Dendritic cell treated with granulocyte-macrophage colony-stimulating factor and Interleukin-4, amounts not matched to agents 40 ng/mL and 50 ng/mL, for 4 days (primary cell): ENCODE results near the gene PIK3R3.
A peak's percentile ranks its signal among the peaks of the same experiment; 100 is the strongest.

Experiments
- H3K27ac Mint-ChIP-seq: one replicate; pipeline ENCODE4 v1.8.0; 2022; ENCODE audit warnings: mild to moderate bottlenecking, mixed read lengths
- H3K27me3 Mint-ChIP-seq: one replicate; pipeline ENCODE4 v1.8.0; 2022; ENCODE audit warnings: mild to moderate bottlenecking, mixed read lengths
- H3K36me3 Mint-ChIP-seq: one replicate; pipeline ENCODE4 v1.8.0; 2022; ENCODE audit warnings: low read depth, mixed read lengths
- H3K4me1 Mint-ChIP-seq: one replicate; pipeline ENCODE4 v1.8.0; 2022; ENCODE audit warnings: low read depth, mixed read lengths
- H3K4me3 Mint-ChIP-seq: one replicate; pipeline ENCODE4 v1.8.0; 2022; ENCODE audit warnings: mild to moderate bottlenecking, moderate library complexity, mixed read lengths
- H3K9me3 Mint-ChIP-seq: one replicate; pipeline ENCODE4 v1.8.0; 2022; ENCODE audit warnings: mixed read lengths
- intact Hi-C: fragments of 100-400 bp; cut with micrococcal nuclease; formaldehyde crosslinking; loops from one replicate; pipeline ENCODE4 v1.15.0; 2022

PIK3R3 gene

DNA sequence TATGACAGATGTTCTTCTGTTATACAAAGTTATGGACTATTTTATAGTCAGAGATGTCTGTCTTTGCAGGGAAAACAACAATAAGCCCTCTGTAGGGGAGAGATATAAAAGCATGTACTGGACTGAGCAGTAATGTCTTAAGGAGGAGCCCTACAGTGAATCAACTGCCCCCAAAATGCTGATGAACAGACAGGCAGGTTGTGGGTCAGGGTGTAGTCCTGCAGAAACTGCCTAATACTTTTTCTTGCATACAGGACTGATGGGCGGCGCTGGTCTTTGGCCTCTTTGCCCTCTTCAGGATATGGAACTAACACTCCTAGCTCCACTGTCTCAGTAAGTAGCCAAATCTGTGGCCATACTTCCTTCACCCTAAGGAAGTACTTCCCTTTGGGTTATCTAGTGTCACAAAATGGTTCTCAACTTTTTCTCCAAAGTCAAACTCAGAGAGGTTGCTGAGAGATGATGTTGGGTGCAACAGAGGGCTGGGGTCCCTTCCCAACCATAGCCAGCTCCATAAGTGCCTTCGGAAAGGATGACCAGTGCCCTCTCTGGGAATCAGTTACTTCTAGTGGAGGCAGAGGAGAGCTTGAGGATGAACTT, 129.8 kb downstream of the PIK3R3 start:
- no peaks in the 10 kb centered on the region for H3K9me3 Mint-ChIP-seq
- H3K27me3 Mint-ChIP-seq, result no peaks in the 10 kb centered on the region
- H3K27ac Mint-ChIP-seq, result no peak overlapping the region
- no peak overlapping the region for H3K4me3 Mint-ChIP-seq
- H3K36me3 Mint-ChIP-seq, result peaks cover 39% of the 10 kb centered on the region
- intact Hi-C loops, result no loop called here
- peaks cover 35% of the 10 kb centered on the region for H3K4me1 Mint-ChIP-seq

DNA sequence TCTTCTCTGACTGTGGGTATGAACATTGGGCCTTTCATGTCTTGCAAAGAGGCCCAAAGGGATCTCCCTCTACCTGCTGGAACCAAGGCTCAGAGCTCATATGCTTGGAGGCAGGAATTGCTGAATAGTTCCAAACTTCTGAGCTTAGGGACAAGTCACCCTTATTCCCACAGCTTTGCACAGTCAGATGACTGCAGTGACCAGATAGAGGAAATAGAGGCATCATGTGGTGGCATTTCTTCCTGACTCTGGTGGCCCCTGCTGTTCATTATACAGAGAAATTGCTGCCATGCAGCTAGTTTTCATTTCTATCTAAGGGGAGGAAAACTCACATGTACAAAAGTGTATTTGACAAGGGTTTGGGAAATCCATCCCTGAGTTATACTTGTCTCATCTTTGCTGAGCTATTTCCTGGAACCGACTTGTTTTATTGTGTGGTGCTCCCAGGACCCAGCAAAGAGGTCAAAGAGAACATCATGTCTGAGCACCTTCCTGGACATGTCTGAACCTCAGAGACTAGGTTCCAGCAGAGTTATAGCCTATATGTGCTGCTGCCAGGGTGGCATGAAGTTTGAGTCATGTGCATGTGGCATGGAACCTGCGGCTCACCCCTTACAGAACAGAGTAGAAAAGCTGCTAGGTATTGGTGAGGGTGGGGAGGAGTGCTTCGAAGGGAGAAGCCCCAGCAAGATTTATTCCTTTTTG, 131.2 kb downstream of the PIK3R3 start:
- intact Hi-C loops, result no loop called here
- H3K4me1 Mint-ChIP-seq, result peaks cover 35% of the 10 kb centered on the region
- peak overlapping the region; percentile 10 for H3K27ac Mint-ChIP-seq
- H3K4me3 Mint-ChIP-seq, result no peak overlapping the region
- no peaks in the 10 kb centered on the region for H3K27me3 Mint-ChIP-seq
- peaks cover 26% of the 10 kb centered on the region for H3K36me3 Mint-ChIP-seq
- no peaks in the 10 kb centered on the region for H3K9me3 Mint-ChIP-seq

DNA sequence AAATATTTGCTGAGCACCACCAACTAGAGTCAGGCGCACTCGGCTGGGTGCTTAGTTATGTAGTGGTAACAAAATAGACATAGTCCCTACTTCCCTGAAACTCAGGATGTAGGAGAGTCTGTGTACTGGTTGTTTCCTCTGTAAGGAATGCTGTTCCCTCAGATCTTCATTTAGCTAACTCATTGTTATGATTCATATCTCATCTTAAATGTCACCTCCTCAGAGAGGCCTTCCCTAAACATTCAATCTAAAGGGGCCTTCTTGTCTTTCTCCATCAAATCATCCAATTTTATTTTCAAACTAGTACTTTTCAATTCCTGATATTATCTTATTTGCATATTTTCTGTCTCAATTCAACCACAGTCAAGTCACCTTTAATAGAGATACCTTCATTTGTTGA, 132.9 kb downstream of the PIK3R3 start:
- intact Hi-C loops, result no loop called here

DNA sequence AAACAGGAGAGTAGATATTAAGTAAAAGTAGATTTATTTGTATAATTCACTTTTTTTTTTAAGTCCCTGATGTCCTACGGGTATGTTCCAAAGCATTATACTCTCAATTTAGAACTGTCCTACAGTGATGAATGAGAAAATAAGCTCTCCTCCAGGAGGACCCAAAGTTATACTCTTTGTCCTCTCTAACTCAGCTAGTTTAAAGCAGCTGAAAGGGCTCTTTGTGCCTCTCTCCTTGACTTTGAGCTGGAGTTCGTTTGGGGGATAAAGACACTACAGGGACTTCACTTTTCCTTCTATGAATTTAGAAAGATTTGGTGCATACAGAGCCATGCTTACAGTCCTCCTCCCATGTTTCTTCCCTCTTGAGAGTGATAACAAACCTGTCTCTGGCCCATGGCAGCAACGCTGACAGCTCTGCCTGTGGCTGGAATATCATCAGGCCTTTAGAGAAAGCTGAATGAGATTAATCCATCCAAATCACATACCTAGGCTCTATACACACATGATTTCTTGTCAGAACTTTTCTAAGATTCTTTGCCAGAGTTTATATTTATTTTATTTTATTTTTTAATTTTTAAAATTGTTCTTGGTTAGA, 134.3 kb downstream of the PIK3R3 start:
- H3K27ac Mint-ChIP-seq, result no peak overlapping the region
- H3K9me3 Mint-ChIP-seq, result no peaks in the 10 kb centered on the region
- no peaks in the 10 kb centered on the region for H3K27me3 Mint-ChIP-seq
- peaks cover 22% of the 10 kb centered on the region for H3K4me1 Mint-ChIP-seq
- H3K4me3 Mint-ChIP-seq, result no peak overlapping the region
- H3K36me3 Mint-ChIP-seq, result peaks cover 17% of the 10 kb centered on the region
- intact Hi-C loops, result no loop called here

More for the DNA sequence above, 132.9 kb downstream of the PIK3R3 start:
- peaks cover 23% of the 10 kb centered on the region for H3K36me3 Mint-ChIP-seq
- H3K4me3 Mint-ChIP-seq, result no peak overlapping the region
- no peaks in the 10 kb centered on the region for H3K9me3 Mint-ChIP-seq
- peaks cover 35% of the 10 kb centered on the region for H3K4me1 Mint-ChIP-seq
- no peaks in the 10 kb centered on the region for H3K27me3 Mint-ChIP-seq
- H3K27ac Mint-ChIP-seq, result no peak overlapping the region

DNA sequence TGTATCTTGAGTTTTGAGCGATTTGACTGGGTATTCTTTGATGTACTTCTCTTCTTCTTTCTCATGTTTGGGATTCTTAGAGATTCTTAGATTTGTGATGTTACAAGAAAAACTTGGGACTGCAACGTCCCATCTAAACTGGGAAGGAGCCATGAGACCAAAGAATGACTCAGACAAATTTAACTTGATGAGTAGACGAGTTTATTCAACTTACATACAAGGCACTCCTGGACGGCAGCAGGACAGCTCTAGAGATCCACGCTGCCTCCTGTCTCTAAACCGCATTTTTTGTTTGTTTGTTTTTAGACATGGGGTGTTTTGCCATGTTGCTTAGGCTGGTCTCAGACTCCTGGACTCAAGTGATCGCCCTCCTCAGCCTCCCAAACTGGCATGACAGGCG, 137.1 kb downstream of the PIK3R3 start:
- Mint-ChIP-seq H3K27me3 (no peaks in the 10 kb centered on the region), H3K9me3 (peaks cover 6% of the 10 kb centered on the region), H3K36me3 (peaks cover 16% of the 10 kb centered on the region), H3K4me1 (peaks cover 15% of the 10 kb centered on the region), H3K27ac (no peak overlapping the region), H3K4me3 (no peak overlapping the region)
- intact Hi-C loops, result no loop called here

DNA sequence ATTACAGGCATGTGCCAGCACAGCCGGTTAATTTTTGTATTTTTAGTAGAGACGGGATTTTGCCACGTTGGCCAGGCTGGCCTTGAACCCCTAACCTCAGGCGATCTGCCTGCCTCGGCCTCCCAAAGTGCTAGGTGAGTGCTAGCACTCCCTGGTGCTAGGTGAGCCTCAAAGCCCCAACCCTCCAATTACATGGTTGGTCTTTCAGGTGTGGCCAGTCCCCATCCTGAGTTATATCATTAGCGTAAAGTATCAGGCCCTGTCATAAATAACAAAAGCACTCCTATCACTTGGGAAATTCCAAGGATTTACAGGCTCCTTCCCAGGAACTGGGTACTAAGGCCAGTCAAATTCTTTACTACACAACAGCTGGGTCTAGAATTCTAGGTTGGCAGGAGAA, 138.0 kb downstream of the PIK3R3 start:
- peaks cover 6% of the 10 kb centered on the region for H3K9me3 Mint-ChIP-seq
- H3K27me3 Mint-ChIP-seq, result no peaks in the 10 kb centered on the region
- H3K27ac Mint-ChIP-seq, result no peak overlapping the region
- H3K4me1 Mint-ChIP-seq, result peaks cover 14% of the 10 kb centered on the region
- intact Hi-C loops, result no loop called here
- H3K36me3 Mint-ChIP-seq, result peaks cover 7% of the 10 kb centered on the region
- H3K4me3 Mint-ChIP-seq, result no peak overlapping the region
